SK-N-MC (cell line): Measurements from ENCODE around the gene PSMD5.

Experiments used
- EZH2 ChIP-seq: fragments of 200-600 bp; sonication (generic); IDR thresholded peaks from one replicate; pipeline ENCODE4 v1.6.1; 2017; ENCODE audit warnings: antibody characterized with exemption
- POLR2AphosphoS5 ChIP-seq: IDR thresholded peaks from 2 replicates; pipeline ENCODE4 v1.6.1; 2012; ENCODE audit warnings: mild to moderate bottlenecking, low read depth, low read length, borderline replicate concordance

DNA sequence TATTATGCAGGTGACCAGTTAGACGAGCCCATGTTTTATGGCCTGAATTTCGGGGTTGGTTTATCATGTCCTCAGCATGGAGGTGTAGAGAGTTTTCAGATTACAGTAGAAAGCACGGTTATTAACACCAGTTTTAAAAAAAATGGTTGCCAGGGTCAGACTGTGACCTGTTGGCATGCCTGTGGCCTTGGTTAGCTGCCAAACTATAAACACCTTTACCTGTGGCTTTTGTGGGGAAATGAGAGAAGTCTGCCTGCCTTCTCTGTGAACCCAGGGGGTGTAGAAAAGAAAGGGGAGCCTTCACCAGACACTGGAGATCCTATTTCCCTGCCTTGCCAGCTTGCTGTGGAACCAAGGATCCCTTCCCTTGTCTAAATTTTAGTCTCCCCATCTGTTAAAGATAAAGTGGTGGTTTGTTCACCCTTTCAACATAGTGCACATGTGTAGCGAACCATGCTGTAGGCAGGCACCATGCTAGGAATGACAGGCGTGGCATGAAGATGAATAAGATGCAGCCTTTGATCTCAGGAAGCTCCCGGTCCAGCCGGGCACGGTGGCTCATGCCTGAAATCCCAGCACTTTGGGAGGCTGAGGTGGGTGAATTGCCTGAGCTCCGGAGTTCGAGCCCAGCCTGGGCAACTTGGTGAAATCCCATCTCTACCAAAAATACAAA lies 40.3 kb upstream of the PSMD5 start:
- TF ChIP-seq POLR2AphosphoS5 (no peak), EZH2 (no peak)
